Neural cell (in vitro differentiated cells): ENCODE data around the gene RSPH9.

ENCODE experiments used
- EP300 ChIP-seq: fragments of 450-650 bp; conservative IDR thresholded peaks from 2 replicates; pipeline ENCODE4 v1.6.1; 2014; ENCODE audit warnings: antibody characterized with exemption, mild to moderate bottlenecking, moderate library complexity; ENCODE audit not compliant: poor library complexity, severe bottlenecking
- EZH2 ChIP-seq: fragments of 200-600, 300-800 bp; shearing (Covaris generic), sonication (generic); IDR thresholded peaks from 2 replicates; pipeline ENCODE4 v1.6.1; 2014; ENCODE audit warnings: antibody characterized with exemption, low read length, borderline replicate concordance, mild to moderate bottlenecking; ENCODE audit not compliant: insufficient read depth, poor library complexity, severe bottlenecking
- MXI1 ChIP-seq: fragments of 450-650 bp; conservative IDR thresholded peaks from 2 replicates; pipeline ENCODE4 v1.6.1; 2014; ENCODE audit warnings: antibody characterized with exemption, mild to moderate bottlenecking; ENCODE audit not compliant: poor library complexity, severe bottlenecking
- POLR2AphosphoS5 ChIP-seq: IDR thresholded peaks from 2 replicates; pipeline ENCODE4 v1.6.1; 2012
- RAD21 ChIP-seq: fragments of 450-650 bp; conservative IDR thresholded peaks from 2 replicates; pipeline ENCODE4 v1.6.1; 2014; ENCODE audit warnings: antibody characterized with exemption, mild to moderate bottlenecking, moderate library complexity
- SMC3 ChIP-seq: fragments of 450-650 bp; conservative IDR thresholded peaks from 2 replicates; pipeline ENCODE4 v1.6.1; 2014; ENCODE audit warnings: antibody characterized with exemption, mild to moderate bottlenecking, moderate library complexity; ENCODE audit not compliant: poor library complexity
- TF ChIP-seq, protein P1 (sequence below): fragments of 450-650 bp; IDR thresholded peaks from 2 replicates; pipeline ENCODE4 v1.5.1; 2014; ENCODE audit warnings: antibody characterized with exemption, mild to moderate bottlenecking, moderate library complexity; ENCODE audit not compliant: poor library complexity, severe bottlenecking

DNA sequence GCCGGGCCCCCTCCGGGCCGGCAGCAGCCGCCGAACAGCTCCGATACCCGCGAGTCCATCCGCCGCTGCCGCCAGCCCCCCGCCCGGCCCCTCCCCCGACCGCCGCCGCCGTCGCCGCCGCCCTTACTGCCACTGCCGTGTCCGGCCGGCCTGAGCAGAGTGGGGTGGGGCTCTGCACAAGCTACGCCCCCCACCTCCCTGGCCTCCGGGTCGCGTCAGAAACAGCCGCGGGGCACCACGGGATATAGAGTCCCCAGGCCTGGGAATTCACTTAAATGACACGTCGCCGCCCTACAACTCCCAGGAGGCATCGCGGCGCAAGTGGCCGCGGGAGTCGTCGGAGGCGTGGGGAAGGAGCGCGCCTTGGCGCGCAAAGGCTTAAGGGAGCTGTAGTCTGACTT is 15.7 kb upstream of the RSPH9 start, which contains the start of gene GTPBP2:
- TF ChIP-seq EZH2 (no peak), EP300 (no peak), MXI1 (peak; percentile 56), POLR2AphosphoS5 (no peak), SMC3 (no peak), RAD21 (no peak)
- TF ChIP-seq, protein P1, sequence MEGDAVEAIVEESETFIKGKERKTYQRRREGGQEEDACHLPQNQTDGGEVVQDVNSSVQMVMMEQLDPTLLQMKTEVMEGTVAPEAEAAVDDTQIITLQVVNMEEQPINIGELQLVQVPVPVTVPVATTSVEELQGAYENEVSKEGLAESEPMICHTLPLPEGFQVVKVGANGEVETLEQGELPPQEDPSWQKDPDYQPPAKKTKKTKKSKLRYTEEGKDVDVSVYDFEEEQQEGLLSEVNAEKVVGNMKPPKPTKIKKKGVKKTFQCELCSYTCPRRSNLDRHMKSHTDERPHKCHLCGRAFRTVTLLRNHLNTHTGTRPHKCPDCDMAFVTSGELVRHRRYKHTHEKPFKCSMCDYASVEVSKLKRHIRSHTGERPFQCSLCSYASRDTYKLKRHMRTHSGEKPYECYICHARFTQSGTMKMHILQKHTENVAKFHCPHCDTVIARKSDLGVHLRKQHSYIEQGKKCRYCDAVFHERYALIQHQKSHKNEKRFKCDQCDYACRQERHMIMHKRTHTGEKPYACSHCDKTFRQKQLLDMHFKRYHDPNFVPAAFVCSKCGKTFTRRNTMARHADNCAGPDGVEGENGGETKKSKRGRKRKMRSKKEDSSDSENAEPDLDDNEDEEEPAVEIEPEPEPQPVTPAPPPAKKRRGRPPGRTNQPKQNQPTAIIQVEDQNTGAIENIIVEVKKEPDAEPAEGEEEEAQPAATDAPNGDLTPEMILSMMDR = no peak
